ENCODE results near the gene ABCB1. TPM values are rescaled to one million over a fixed set of nuclear protein-coding genes. Genes with fewer than 3 reads are reported as not detected.

The ABCB1 gene
- total RNA-seq, 2 experiments from 2014 or later, result 8.8 to 8.9 TPM

DNA sequence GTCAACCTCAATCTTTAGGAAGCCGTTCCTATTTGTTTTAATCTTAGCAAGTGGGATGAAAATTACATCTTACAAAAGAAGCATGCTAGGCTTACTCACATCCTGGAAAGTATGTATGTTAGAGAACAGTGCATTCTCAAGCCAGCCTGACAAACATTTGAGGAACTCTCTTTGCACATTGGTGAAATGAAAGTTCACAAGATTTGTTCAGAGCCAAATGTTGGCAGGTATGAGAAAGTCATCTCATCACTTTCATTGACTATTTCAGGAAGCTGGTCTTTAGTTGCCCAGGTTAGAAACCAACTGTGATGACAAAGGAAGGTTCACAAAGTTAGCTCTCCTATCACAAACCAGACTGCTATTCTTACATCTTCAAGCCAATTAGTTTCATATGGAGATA lies 57.1 kb downstream of the ABCB1 start:
- Mint-ChIP-seq H3K27ac (peak overlapping the region; percentile 8), H3K4me1 (ENCODE audit: low read depth) (peaks cover 3% of the 10 kb centered on the region), H3K4me3 (no peak overlapping the region), H3K36me3 (ENCODE audit: low read depth) (peaks cover 9% of the 10 kb centered on the region), H3K27me3 (no peaks in the 10 kb centered on the region), H3K9me3 (no peaks in the 10 kb centered on the region)
- intact Hi-C loops (cut with micrococcal nuclease), result no loop called here
- ATAC-seq, result peak; percentile 56
- ChIA-PET POLR2A (no interaction called here), CTCF (no interaction called here)
- TF ChIP-seq, protein P1, sequence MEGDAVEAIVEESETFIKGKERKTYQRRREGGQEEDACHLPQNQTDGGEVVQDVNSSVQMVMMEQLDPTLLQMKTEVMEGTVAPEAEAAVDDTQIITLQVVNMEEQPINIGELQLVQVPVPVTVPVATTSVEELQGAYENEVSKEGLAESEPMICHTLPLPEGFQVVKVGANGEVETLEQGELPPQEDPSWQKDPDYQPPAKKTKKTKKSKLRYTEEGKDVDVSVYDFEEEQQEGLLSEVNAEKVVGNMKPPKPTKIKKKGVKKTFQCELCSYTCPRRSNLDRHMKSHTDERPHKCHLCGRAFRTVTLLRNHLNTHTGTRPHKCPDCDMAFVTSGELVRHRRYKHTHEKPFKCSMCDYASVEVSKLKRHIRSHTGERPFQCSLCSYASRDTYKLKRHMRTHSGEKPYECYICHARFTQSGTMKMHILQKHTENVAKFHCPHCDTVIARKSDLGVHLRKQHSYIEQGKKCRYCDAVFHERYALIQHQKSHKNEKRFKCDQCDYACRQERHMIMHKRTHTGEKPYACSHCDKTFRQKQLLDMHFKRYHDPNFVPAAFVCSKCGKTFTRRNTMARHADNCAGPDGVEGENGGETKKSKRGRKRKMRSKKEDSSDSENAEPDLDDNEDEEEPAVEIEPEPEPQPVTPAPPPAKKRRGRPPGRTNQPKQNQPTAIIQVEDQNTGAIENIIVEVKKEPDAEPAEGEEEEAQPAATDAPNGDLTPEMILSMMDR (IDR thresholded peaks at IDR 0.05), result no peak
- DNase-seq, result no peak

DNA sequence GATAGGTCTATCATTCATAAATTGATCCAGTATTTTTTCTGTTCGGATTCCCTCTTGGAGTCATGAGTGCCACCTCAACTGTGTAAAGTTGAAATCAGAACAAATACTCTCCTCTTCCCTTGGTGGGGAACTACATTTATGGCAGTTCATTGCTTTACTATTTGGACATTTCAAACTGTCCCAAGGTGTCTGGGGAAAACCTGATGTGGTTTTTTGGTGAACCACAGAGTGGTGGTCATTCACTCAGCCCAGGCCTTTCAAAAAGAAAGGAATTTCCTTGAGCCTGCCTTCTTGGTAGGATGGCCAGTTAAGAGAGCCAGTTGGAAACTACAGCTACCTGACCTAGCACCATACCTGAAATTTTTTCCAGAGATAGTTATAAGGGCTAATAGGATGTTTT lies 59.0 kb downstream of the ABCB1 start:
- CTCF ChIA-PET, result no interaction called here
- DNase-seq, result no peak

DNA sequence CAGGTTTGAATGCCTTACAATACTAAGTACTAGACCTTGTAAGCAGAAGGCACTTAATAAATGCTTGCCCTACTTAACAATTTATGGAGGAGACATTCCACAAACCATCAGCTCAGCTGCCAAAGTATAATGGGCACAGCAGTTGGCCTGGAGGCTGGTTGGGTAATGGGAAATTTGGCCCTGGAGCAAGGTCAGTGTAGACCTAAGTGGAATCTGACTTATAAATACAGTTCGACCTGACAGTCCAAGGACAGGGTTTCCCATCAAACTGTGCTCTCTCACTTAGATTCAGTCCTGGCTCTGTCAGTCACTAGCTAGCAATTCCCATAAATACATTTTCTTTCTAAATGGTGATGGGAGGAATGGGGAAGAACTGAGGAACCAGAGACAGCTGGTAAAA lies 62.6 kb downstream of the ABCB1 start:
- Mint-ChIP-seq H3K4me1 (ENCODE audit: low read depth) (no peaks in the 10 kb centered on the region), H3K4me3 (no peak overlapping the region), H3K27me3 (no peaks in the 10 kb centered on the region), H3K9me3 (no peaks in the 10 kb centered on the region), H3K27ac (no peak overlapping the region), H3K36me3 (ENCODE audit: low read depth) (peaks cover 8% of the 10 kb centered on the region)
- intact Hi-C loops (cut with micrococcal nuclease), result no loop called here
- no peak for ATAC-seq
- TF ChIP-seq, protein P1 (IDR thresholded peaks at IDR 0.05), result no peak
- POLR2A ChIA-PET, result no interaction called here
- CTCF ChIA-PET, result interaction anchor here (0.6 kb wide), 1 partner anchor 11 kb away, joined by 3 read pairs; no protein-coding TSS in a partner anchor
- DNase-seq, result no peak

More for the DNA sequence above, 59.0 kb downstream of the ABCB1 start:
- Mint-ChIP-seq H3K4me1 (ENCODE audit: low read depth) (peaks cover 3% of the 10 kb centered on the region), H3K4me3 (no peak overlapping the region), H3K9me3 (no peaks in the 10 kb centered on the region), H3K27ac (no peak overlapping the region), H3K27me3 (no peaks in the 10 kb centered on the region), H3K36me3 (ENCODE audit: low read depth) (peaks cover 13% of the 10 kb centered on the region)
- POLR2A ChIA-PET, result no interaction called here
- TF ChIP-seq, protein P1 (IDR thresholded peaks at IDR 0.05), result no peak
- ATAC-seq, result no peak
- intact Hi-C loops (cut with micrococcal nuclease), result no loop called here

DNA sequence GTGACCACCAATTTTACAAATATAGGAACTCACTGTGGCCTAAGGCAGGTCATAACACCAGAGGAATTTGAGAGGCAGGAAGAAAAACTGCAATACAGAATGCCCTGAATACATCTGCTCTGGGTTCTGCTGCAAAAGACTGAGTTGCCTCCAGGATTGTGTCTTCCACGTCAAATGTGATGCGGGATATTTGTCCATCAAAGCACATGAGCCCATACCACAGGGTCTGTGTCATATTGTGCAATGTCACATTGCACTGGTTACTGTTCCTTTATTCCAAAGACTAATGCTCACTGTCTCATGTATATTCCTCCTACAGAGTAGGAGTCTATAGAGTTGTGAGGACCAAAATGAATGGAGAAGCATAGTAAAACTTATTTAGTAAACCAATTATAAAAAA lies 66.6 kb downstream of the ABCB1 start:
- H3K27me3 Mint-ChIP-seq, result no peaks in the 10 kb centered on the region
- DNase-seq, result no peak
- no peaks in the 10 kb centered on the region for H3K4me1 Mint-ChIP-seq (ENCODE audit: low read depth)
- H3K36me3 Mint-ChIP-seq (ENCODE audit: low read depth), result peaks cover 11% of the 10 kb centered on the region
- no peak overlapping the region for H3K4me3 Mint-ChIP-seq
- H3K27ac Mint-ChIP-seq, result no peak overlapping the region
- TF ChIP-seq, protein P1 (IDR thresholded peaks at IDR 0.05), result no peak
- ChIA-PET CTCF (no interaction called here), POLR2A (no interaction called here)
- no peak for ATAC-seq
- intact Hi-C loops (cut with micrococcal nuclease), result no loop called here
- H3K9me3 Mint-ChIP-seq, result no peaks in the 10 kb centered on the region

DNA sequence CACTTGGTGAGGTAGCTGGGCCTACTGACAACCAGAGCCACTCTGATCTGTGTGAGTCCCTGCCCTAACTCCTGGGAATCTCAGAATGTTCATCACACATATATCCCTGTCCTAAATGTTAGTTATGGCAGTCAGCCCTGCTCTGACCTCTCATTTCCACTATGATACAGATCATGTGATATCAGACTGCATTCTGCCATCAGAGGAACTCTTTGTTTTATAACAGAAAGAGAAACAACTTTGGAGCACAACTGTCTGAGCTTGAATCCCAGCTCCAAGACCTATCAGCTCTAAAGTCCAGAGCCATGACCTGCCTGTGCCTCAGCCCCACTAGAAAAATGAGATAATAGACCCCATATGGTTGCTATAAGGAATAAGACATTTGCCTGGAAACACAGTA lies 70.6 kb downstream of the ABCB1 start:
- DNase-seq (no peak), ATAC-seq (no peak)
- ChIA-PET POLR2A (no interaction called here), CTCF (no interaction called here)
- intact Hi-C loops (cut with micrococcal nuclease), result no loop called here
- Mint-ChIP-seq H3K9me3 (no peaks in the 10 kb centered on the region), H3K36me3 (ENCODE audit: low read depth) (peaks cover 13% of the 10 kb centered on the region), H3K27me3 (no peaks in the 10 kb centered on the region), H3K27ac (no peak overlapping the region), H3K4me1 (ENCODE audit: low read depth) (no peaks in the 10 kb centered on the region), H3K4me3 (no peak overlapping the region)
- TF ChIP-seq, protein P1 (IDR thresholded peaks at IDR 0.05), result no peak
